Measurements from ENCODE around the gene OR2AE1.

GRCh38 chr7:99899830-99900519 is 23.1 kb upstream of the OR2AE1 start:
- TF ChIP-seq POLR2A (IDR thresholded peaks at IDR 0.05): no peak
- TF ChIP-seq, protein P1, sequence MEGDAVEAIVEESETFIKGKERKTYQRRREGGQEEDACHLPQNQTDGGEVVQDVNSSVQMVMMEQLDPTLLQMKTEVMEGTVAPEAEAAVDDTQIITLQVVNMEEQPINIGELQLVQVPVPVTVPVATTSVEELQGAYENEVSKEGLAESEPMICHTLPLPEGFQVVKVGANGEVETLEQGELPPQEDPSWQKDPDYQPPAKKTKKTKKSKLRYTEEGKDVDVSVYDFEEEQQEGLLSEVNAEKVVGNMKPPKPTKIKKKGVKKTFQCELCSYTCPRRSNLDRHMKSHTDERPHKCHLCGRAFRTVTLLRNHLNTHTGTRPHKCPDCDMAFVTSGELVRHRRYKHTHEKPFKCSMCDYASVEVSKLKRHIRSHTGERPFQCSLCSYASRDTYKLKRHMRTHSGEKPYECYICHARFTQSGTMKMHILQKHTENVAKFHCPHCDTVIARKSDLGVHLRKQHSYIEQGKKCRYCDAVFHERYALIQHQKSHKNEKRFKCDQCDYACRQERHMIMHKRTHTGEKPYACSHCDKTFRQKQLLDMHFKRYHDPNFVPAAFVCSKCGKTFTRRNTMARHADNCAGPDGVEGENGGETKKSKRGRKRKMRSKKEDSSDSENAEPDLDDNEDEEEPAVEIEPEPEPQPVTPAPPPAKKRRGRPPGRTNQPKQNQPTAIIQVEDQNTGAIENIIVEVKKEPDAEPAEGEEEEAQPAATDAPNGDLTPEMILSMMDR (IDR thresholded peaks at IDR 0.05): no peak

Data from Peyer's patch (tissue), 4 donors.